Measurements from ENCODE around the gene ELP5. TPM values are rescaled to one million over a fixed set of nuclear protein-coding genes. Genes with fewer than 3 reads are reported as not detected.
A peak's percentile ranks its signal among the peaks of the same experiment; 100 is the strongest.

ELP5 gene
- total and polyA plus RNA-seq, 2 donors (not counting 3 experiments of a cell fraction or from before 2014, with no cell fraction given), result 44.4 to 54.7 TPM

DNA sequence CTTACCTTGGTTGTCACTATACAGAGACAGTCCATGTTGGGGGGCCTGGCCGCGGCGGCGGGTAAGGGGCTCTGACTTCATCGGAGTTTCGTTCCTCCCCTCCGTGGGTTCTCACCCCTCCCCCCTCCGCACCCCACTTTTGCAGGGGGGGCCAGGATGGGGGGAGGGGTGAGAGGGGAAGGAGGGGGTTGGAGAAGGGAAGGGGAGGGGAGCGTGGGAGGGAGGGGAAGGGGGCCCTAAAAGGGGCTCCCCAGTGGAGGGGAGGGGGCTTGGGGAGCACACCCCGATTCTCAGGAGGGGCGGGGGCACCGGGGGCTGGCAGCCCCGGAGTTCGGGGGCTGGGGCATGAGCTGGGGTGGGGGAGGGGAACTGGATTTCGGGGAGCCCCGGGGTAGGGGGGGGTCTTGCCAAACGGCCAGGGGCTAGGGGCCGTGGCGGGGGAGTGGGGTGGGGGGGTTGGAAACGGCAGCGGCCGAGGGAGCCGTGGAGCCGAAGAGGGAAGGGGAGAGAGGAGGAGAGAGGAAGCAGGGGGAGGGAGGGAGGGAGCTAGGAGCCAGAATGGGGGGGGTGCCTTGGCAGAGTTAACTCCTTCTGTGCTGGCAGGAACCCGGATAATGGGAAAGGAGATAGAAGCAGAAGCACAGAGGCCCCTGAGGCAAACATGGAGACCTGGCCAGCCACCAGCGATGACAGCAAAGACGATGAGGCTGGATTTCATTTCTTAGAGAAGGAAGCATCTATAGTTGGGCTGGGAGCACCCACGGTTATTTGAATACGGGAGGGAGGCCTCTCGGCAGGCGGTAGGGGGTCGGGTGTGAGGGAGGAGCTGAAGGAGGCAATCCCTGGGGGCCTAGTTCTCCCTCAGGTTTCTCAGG, 34.7 kb upstream of the ELP5 start:
- H3K4me3 ChIP-seq (replicated peaks in 1 of 3; ENCODE audit: insufficient read depth in 1 of 3, low read depth in 1 of 3, low read length in 3 of 3), result peak overlapping the region; percentile 52 to 56 (median 54)
- dilution Hi-C loops (cut with MboI; ENCODE audit: extremely low pct_ligation_motif_present, low sequenced_read_pairs) (no loop called here), intact Hi-C loops (cut with micrococcal nuclease) (no loop called here)
- FAIRE-seq, result peak; percentile 69
- no TSS peak for BruUV-seq (replicated peaks)
- H3K36me3 ChIP-seq (ENCODE audit: control insufficient read depth in 2 of 2, extremely low read depth in 1 of 2, insufficient read depth in 2 of 2, low read length in 2 of 2), result peaks cover 5 to 6% of the 10 kb centered on the region in 2 experiments
- H3K4me1 ChIP-seq (ENCODE audit: control insufficient read depth, extremely low read depth, insufficient read depth, low read length), result peaks cover 40% of the 10 kb centered on the region
- peak overlapping the region; percentile 46 for H2AFZ ChIP-seq (ENCODE audit: low read depth, low read length)
- H3K27ac ChIP-seq (ENCODE audit: insufficient read depth, low read depth, low read length), result no peak overlapping the region
- CTCF ChIA-PET, result interaction anchor here (0.6 to 1.0 kb wide), 4 partner anchors 17 to 175 kb away, joined by 3 to 4 read pairs (median 3); partner anchors contain the start of gene DVL2
- no peaks in the 10 kb centered on the region for H3K9me3 ChIP-seq (replicated peaks; ENCODE audit: control insufficient read depth, insufficient read depth, low read length)
- no peaks in the 10 kb centered on the region for H3K9me1 ChIP-seq (replicated peaks; ENCODE audit: control insufficient read depth, extremely low read depth, insufficient read depth, low read length)
- H3K4me2 ChIP-seq (ENCODE audit: insufficient read depth, low read length), result peak overlapping the region; percentile 58
- POLR2A ChIA-PET, result interaction anchor here (0.6 to 1.4 kb wide), 3 partner anchors 22 to 196 kb away, joined by 3 to 6 read pairs (median 4); partner anchors contain the start of gene PHF23
- H3K79me2 ChIP-seq (ENCODE audit: control insufficient read depth, insufficient read depth, low read length), result peaks cover 15% of the 10 kb centered on the region
- no peaks in the 10 kb centered on the region for H4K20me1 ChIP-seq (replicated peaks; ENCODE audit: control insufficient read depth, extremely low read depth, insufficient read depth, low read length)
- H3K9ac ChIP-seq (replicated peaks; ENCODE audit: extremely low read depth, insufficient read depth, low read length), result peak overlapping the region; percentile 40
- no peaks in the 10 kb centered on the region for H3K27me3 ChIP-seq (ENCODE audit: control insufficient read depth in 2 of 2, insufficient read depth in 2 of 2, low read length in 2 of 2)
- peak; percentile 53 for DNase-seq (ENCODE audit: low read depth, low spot score)
- TF ChIP-seq POLR2AphosphoS5 (IDR thresholded peaks at IDR 0.05; ENCODE audit: insufficient read depth, low read depth, low read length) (no peak), FOS (IDR thresholded peaks at IDR 0.05; ENCODE audit: borderline replicate concordance, insufficient read depth, low read length) (no peak), GATA2 (IDR thresholded peaks at IDR 0.05; ENCODE audit: insufficient read depth, insufficient read length, low read depth, low read length) (no peak), MYC (IDR thresholded peaks at IDR 0.05; ENCODE audit: low read depth, low read length) (no peak)

DNA sequence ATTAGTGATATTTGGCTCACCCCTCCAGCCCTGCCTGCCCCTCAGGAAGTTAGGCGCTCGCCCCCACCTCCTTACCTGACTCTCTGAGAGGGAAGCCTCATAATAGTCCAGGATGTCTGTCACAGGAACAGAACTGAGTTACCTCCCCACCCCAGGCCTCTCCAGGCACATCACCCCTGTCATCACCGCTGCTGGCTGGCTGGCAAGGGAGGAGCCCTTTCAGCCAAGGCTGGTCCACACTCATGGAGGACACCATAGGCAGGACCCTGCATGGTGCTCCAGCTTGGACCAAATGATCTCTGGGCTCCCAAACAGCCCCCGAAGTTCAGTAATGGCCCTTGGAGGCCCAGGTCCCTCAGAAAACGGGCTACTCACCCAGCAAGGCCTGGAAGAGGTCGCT, 33.8 kb upstream of the ELP5 start:
- H3K27ac ChIP-seq (ENCODE audit: insufficient read depth, low read depth, low read length), result no peak overlapping the region
- no peaks in the 10 kb centered on the region for H4K20me1 ChIP-seq (replicated peaks; ENCODE audit: control insufficient read depth, extremely low read depth, insufficient read depth, low read length)
- H3K4me3 ChIP-seq (replicated peaks in 1 of 3; ENCODE audit: insufficient read depth in 1 of 3, low read depth in 1 of 3, low read length in 3 of 3), result no peak overlapping the region
- intact Hi-C loops (cut with micrococcal nuclease) (no loop called here), dilution Hi-C loops (cut with MboI; ENCODE audit: extremely low pct_ligation_motif_present, low sequenced_read_pairs) (no loop called here)
- no peak overlapping the region for H3K4me2 ChIP-seq (ENCODE audit: insufficient read depth, low read length)
- peaks cover 8 to 14% of the 10 kb centered on the region in 2 experiments for H3K36me3 ChIP-seq (ENCODE audit: control insufficient read depth in 2 of 2, extremely low read depth in 1 of 2, insufficient read depth in 2 of 2, low read length in 2 of 2)
- no peak overlapping the region for H3K9ac ChIP-seq (replicated peaks; ENCODE audit: extremely low read depth, insufficient read depth, low read length)
- H3K79me2 ChIP-seq (ENCODE audit: control insufficient read depth, insufficient read depth, low read length), result peaks cover 15% of the 10 kb centered on the region
- H2AFZ ChIP-seq (ENCODE audit: low read depth, low read length), result no peak overlapping the region
- H3K4me1 ChIP-seq (ENCODE audit: control insufficient read depth, extremely low read depth, insufficient read depth, low read length), result peaks cover 40% of the 10 kb centered on the region
- ChIA-PET CTCF (interaction anchor here (4.5 kb wide), 1 partner anchor 79 kb away, joined by 94 read pairs; no protein-coding TSS in a partner anchor), POLR2A (interaction anchor here (1.4 kb wide), 1 partner anchor 21 kb away, joined by 4 read pairs; the partner anchor contains the start of gene PHF23)
- DNase-seq (ENCODE audit: low read depth, low spot score) (no peak), FAIRE-seq (no peak)
- no peaks in the 10 kb centered on the region for H3K9me1 ChIP-seq (replicated peaks; ENCODE audit: control insufficient read depth, extremely low read depth, insufficient read depth, low read length)
- TF ChIP-seq MYC (IDR thresholded peaks at IDR 0.05; ENCODE audit: low read depth, low read length), result no peak
- no peak for TF ChIP-seq POLR2AphosphoS5 (IDR thresholded peaks at IDR 0.05; ENCODE audit: insufficient read depth, low read depth, low read length)
- TF ChIP-seq, protein P1, sequence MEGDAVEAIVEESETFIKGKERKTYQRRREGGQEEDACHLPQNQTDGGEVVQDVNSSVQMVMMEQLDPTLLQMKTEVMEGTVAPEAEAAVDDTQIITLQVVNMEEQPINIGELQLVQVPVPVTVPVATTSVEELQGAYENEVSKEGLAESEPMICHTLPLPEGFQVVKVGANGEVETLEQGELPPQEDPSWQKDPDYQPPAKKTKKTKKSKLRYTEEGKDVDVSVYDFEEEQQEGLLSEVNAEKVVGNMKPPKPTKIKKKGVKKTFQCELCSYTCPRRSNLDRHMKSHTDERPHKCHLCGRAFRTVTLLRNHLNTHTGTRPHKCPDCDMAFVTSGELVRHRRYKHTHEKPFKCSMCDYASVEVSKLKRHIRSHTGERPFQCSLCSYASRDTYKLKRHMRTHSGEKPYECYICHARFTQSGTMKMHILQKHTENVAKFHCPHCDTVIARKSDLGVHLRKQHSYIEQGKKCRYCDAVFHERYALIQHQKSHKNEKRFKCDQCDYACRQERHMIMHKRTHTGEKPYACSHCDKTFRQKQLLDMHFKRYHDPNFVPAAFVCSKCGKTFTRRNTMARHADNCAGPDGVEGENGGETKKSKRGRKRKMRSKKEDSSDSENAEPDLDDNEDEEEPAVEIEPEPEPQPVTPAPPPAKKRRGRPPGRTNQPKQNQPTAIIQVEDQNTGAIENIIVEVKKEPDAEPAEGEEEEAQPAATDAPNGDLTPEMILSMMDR (IDR thresholded peaks at IDR 0.05; ENCODE audit: extremely low read depth in 1 of 2, insufficient read depth in 1 of 2, low read depth in 1 of 2, low read length in 2 of 2), result no peak
- TF ChIP-seq POLR2A (IDR thresholded peaks at IDR 0.05; ENCODE audit: low read depth, low read length), result no peak
- no peak for TF ChIP-seq EZH2 (IDR thresholded peaks at IDR 0.05; ENCODE audit: borderline replicate concordance, low read depth, low read length, severe bottlenecking)
- no peak for TF ChIP-seq JUN (IDR thresholded peaks at IDR 0.05; ENCODE audit: borderline replicate concordance, insufficient read depth, insufficient read length, low read depth)
- no peak for TF ChIP-seq GATA2 (IDR thresholded peaks at IDR 0.05; ENCODE audit: insufficient read depth, insufficient read length, low read depth, low read length)
- TF ChIP-seq, protein P2, sequence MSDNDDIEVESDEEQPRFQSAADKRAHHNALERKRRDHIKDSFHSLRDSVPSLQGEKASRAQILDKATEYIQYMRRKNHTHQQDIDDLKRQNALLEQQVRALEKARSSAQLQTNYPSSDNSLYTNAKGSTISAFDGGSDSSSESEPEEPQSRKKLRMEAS (IDR thresholded peaks at IDR 0.05; ENCODE audit: insufficient read depth, insufficient read length), result no peak
- no peak for TF ChIP-seq FOS (IDR thresholded peaks at IDR 0.05; ENCODE audit: borderline replicate concordance, insufficient read depth, low read length)
- no peaks in the 10 kb centered on the region for H3K9me3 ChIP-seq (replicated peaks; ENCODE audit: control insufficient read depth, insufficient read depth, low read length)
- BruUV-seq (replicated peaks), result no TSS peak
- no peaks in the 10 kb centered on the region for H3K27me3 ChIP-seq (ENCODE audit: control insufficient read depth in 2 of 2, insufficient read depth in 2 of 2, low read length in 2 of 2)
